ENCODE data around the gene GRM4. TPM values are rescaled to one million over a fixed set of nuclear protein-coding genes. Genes with fewer than 3 reads are reported as not detected.

The GRM4 gene
- total and polyA plus RNA-seq, 2 donors from 2014 or later: not detected

DNA sequence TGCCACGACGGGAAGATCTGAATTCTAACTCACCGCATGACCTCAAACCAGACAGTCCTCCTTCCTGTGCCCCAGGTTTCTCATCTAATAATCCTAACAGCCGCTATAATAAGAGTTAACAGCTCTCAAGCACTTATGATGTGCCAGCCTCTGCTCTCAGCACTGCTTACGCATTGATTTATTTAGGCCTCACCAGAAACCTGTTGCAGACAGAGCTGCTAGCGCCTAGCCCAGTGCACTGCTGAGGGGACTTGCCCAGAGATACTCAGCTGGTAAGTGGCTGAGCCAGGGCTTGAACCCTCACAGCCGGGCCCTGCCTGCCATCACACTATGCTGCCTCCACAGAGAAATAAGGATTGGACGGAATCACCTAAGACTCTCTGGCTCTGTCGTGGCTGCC is 37.7 kb downstream of the GRM4 start:
- Histone ChIP-seq H3K4me3 (ENCODE audit: low read length in 3 of 3) (no peak overlapping the region), H3K9me3 (ENCODE audit: control insufficient read depth in 2 of 3, insufficient read depth in 1 of 3, low read length in 3 of 3) (no peaks in the 10 kb centered on the region), H3K4me1 (ENCODE audit: control insufficient read depth in 2 of 3, insufficient read depth in 2 of 3, low read depth in 1 of 3, low read length in 3 of 3) (no peaks in the 10 kb centered on the region), H3K36me3 (ENCODE audit: control insufficient read depth in 2 of 3, insufficient read depth in 3 of 3, low read length in 3 of 3) (no peaks in the 10 kb centered on the region), H3K27me3 (ENCODE audit: control insufficient read depth, insufficient read depth, low read length) (no peaks in the 10 kb centered on the region), H3K9ac (ENCODE audit: low read length in 3 of 3) (no peak overlapping the region), H3K27ac (ENCODE audit: low read depth in 2 of 2, low read length in 2 of 2) (no peak overlapping the region)
- DNase-seq: no peak
- FAIRE-seq: no peak
- intact Hi-C loops (cut with DNase I): no loop called here
- TF ChIP-seq, protein P1, sequence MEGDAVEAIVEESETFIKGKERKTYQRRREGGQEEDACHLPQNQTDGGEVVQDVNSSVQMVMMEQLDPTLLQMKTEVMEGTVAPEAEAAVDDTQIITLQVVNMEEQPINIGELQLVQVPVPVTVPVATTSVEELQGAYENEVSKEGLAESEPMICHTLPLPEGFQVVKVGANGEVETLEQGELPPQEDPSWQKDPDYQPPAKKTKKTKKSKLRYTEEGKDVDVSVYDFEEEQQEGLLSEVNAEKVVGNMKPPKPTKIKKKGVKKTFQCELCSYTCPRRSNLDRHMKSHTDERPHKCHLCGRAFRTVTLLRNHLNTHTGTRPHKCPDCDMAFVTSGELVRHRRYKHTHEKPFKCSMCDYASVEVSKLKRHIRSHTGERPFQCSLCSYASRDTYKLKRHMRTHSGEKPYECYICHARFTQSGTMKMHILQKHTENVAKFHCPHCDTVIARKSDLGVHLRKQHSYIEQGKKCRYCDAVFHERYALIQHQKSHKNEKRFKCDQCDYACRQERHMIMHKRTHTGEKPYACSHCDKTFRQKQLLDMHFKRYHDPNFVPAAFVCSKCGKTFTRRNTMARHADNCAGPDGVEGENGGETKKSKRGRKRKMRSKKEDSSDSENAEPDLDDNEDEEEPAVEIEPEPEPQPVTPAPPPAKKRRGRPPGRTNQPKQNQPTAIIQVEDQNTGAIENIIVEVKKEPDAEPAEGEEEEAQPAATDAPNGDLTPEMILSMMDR (IDR thresholded peaks at IDR 0.05; ENCODE audit: borderline replicate concordance, extremely low read depth, insufficient read depth): no peak

DNA sequence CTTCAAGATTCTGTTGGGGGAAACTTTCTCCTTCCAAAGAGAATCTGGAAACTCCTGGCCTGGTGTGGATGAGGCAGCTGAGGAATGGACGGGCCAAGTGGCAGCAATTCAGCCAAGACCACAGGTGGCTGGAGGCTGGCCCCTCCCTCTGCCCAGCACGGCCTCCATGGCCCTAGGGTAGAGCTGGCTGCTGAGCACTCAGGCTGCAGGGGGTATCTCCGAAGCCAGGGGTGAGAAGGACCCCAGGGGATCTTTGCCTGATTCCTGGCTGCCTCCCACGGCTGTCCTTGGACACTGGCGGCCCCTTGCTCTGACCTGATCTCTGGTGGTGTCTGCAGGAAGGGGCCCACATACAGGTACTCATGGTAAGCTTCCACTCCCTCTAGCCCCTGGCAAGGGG is 39.0 kb downstream of the GRM4 start:
- TF ChIP-seq, protein P1 (IDR thresholded peaks at IDR 0.05; ENCODE audit: borderline replicate concordance, extremely low read depth, insufficient read depth): no peak
- FAIRE-seq: no peak
- no peaks in the 10 kb centered on the region for H3K4me1 ChIP-seq (ENCODE audit: control insufficient read depth in 2 of 3, insufficient read depth in 2 of 3, low read depth in 1 of 3, low read length in 3 of 3)
- no peak overlapping the region for H3K4me3 ChIP-seq (ENCODE audit: low read length in 3 of 3)
- no peaks in the 10 kb centered on the region for H3K27me3 ChIP-seq (ENCODE audit: control insufficient read depth, insufficient read depth, low read length)
- intact Hi-C loops (cut with DNase I): no loop called here
- no peak for DNase-seq
- no peaks in the 10 kb centered on the region for H3K9me3 ChIP-seq (ENCODE audit: control insufficient read depth in 2 of 3, insufficient read depth in 1 of 3, low read length in 3 of 3)
- H3K36me3 ChIP-seq (ENCODE audit: control insufficient read depth in 2 of 3, insufficient read depth in 3 of 3, low read length in 3 of 3): no peaks in the 10 kb centered on the region
- no peak overlapping the region for H3K27ac ChIP-seq (ENCODE audit: low read depth in 2 of 2, low read length in 2 of 2)
- no peak overlapping the region for H3K9ac ChIP-seq (ENCODE audit: low read length in 3 of 3)

GRCh38 chr6:34106421-34106820 is 39.5 kb downstream of the GRM4 start:
- H3K27me3 ChIP-seq (ENCODE audit: control insufficient read depth, insufficient read depth, low read length): no peaks in the 10 kb centered on the region
- DNase-seq (no peak), FAIRE-seq (no peak)
- no peaks in the 10 kb centered on the region for H3K36me3 ChIP-seq (ENCODE audit: control insufficient read depth in 2 of 3, insufficient read depth in 3 of 3, low read length in 3 of 3)
- no peak overlapping the region for H3K9ac ChIP-seq (ENCODE audit: low read length in 3 of 3)
- no peaks in the 10 kb centered on the region for H3K9me3 ChIP-seq (ENCODE audit: control insufficient read depth in 2 of 3, insufficient read depth in 1 of 3, low read length in 3 of 3)
- TF ChIP-seq, protein P1 (IDR thresholded peaks at IDR 0.05; ENCODE audit: borderline replicate concordance, extremely low read depth, insufficient read depth): no peak
- no peak overlapping the region for H3K4me3 ChIP-seq (ENCODE audit: low read length in 3 of 3)
- no peaks in the 10 kb centered on the region for H3K4me1 ChIP-seq (ENCODE audit: control insufficient read depth in 2 of 3, insufficient read depth in 2 of 3, low read depth in 1 of 3, low read length in 3 of 3)
- intact Hi-C loops (cut with DNase I): no loop called here
- no peak overlapping the region for H3K27ac ChIP-seq (ENCODE audit: low read depth in 2 of 2, low read length in 2 of 2)

DNA sequence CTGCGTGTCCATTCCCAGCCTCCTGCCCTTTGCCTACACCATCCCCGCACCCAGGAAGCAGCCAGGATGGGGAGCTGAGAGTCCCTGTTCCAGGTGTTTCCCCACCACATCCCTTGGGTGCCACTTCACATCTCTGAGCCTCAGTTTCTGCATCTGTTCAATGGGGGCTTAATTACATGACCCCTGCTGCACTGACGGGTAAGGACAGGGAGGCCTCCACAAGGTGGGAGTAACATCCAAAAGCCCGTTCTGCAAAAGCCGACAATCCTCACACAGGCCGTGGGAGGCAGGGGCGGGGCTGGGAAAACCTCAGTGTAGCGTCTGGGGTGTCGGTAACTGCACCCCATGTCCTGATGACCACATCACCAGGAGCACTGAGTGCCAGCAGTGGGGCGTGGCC is 41.3 kb downstream of the GRM4 start:
- H3K9ac ChIP-seq (ENCODE audit: low read length in 3 of 3): no peak overlapping the region
- no peaks in the 10 kb centered on the region for H3K9me3 ChIP-seq (ENCODE audit: control insufficient read depth in 2 of 3, insufficient read depth in 1 of 3, low read length in 3 of 3)
- intact Hi-C loops (cut with DNase I): no loop called here
- FAIRE-seq (no peak), DNase-seq (no peak)
- H3K4me3 ChIP-seq (ENCODE audit: low read length in 3 of 3): no peak overlapping the region
- no peaks in the 10 kb centered on the region for H3K36me3 ChIP-seq (ENCODE audit: control insufficient read depth in 2 of 3, insufficient read depth in 3 of 3, low read length in 3 of 3)
- TF ChIP-seq, protein P1 (IDR thresholded peaks at IDR 0.05; ENCODE audit: borderline replicate concordance, extremely low read depth, insufficient read depth): no peak
- H3K27ac ChIP-seq (ENCODE audit: low read depth in 2 of 2, low read length in 2 of 2): no peak overlapping the region
- no peaks in the 10 kb centered on the region for H3K4me1 ChIP-seq (ENCODE audit: control insufficient read depth in 2 of 3, insufficient read depth in 2 of 3, low read depth in 1 of 3, low read length in 3 of 3)
- H3K27me3 ChIP-seq (ENCODE audit: control insufficient read depth, insufficient read depth, low read length): no peaks in the 10 kb centered on the region
